ENCODE results near the gene PPY.
"Not testable (repeated sequence)": the region's sequence is repeated elsewhere in the genome, so short reads cannot be mapped to it uniquely, and the experiment has no call there.

PPY gene

DNA sequence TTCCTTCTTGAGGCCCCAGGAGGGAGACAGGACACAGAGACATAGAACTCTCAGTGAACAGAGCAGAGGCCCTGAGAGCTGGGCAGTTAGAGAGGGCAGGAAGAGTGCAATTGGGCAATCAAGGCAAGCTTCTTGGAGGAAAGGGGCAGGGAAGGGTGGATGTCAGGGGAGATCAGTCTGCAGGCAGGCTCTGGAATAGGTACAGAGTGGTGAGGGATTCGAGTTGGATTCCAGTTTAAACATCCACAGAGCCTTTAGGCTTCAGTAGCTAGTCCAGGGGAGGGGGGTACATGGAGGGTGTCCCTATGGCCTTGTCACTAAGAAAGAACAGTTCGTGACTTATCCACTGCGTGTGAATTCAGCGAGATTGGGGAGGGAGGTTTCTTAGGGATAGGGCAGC is 9.5 kb upstream of the PPY start:
- DNase-seq (ENCODE audit: low read depth): no peak
- TF ChIP-seq, protein P1, sequence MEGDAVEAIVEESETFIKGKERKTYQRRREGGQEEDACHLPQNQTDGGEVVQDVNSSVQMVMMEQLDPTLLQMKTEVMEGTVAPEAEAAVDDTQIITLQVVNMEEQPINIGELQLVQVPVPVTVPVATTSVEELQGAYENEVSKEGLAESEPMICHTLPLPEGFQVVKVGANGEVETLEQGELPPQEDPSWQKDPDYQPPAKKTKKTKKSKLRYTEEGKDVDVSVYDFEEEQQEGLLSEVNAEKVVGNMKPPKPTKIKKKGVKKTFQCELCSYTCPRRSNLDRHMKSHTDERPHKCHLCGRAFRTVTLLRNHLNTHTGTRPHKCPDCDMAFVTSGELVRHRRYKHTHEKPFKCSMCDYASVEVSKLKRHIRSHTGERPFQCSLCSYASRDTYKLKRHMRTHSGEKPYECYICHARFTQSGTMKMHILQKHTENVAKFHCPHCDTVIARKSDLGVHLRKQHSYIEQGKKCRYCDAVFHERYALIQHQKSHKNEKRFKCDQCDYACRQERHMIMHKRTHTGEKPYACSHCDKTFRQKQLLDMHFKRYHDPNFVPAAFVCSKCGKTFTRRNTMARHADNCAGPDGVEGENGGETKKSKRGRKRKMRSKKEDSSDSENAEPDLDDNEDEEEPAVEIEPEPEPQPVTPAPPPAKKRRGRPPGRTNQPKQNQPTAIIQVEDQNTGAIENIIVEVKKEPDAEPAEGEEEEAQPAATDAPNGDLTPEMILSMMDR (conservative IDR thresholded peaks at IDR 0.05; ENCODE audit: low read length): no peak
- H3K4me3 ChIP-seq (ENCODE audit: low read length): no peak overlapping the region

DNA sequence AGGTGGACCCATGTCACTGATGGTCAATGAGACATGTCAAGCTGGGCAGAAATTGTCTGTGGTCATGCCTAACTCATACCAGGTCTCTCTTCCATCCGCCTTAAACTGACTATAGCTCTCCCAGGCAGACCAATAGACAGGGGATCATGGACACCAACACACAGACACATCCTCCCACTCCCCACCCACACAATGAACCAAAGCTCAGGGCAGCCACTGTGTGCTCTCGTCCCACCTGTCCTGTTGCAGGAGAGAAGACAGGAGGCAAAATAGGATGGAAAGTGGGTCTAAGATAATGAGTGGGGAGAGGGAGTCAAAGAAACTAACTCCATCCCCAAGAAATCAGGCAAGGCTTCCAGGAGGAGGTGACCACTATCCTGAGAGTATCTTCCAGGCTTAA is 8.3 kb upstream of the PPY start:
- DNase-seq (ENCODE audit: low read depth): no peak
- H3K4me3 ChIP-seq (ENCODE audit: low read length): no peak overlapping the region
- TF ChIP-seq, protein P1 (conservative IDR thresholded peaks at IDR 0.05; ENCODE audit: low read length): no peak

DNA sequence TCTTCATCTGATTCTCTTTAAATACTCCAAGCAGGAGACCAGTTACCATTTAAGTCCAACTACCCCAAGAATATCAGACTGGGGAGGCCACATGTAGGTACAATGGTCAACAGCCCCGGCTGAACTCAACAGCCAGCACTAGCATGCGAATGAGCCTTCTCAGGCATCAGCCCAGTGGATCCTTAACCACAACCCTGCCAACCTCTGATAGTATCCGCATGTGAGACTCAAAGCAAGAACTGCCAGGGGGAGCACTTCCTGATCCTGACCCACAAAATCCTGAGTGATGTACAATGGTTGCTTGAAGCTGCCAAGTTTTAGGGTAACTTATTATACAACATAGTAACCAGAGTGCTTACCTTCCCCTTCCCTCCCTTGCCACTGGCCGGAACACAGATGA is 7.5 kb upstream of the PPY start:
- DNase-seq (ENCODE audit: low read depth): peak; percentile 29
- no peak overlapping the region for H3K4me3 ChIP-seq (ENCODE audit: low read length)
- TF ChIP-seq, protein P1 (conservative IDR thresholded peaks at IDR 0.05; ENCODE audit: low read length): peak; percentile 20

DNA sequence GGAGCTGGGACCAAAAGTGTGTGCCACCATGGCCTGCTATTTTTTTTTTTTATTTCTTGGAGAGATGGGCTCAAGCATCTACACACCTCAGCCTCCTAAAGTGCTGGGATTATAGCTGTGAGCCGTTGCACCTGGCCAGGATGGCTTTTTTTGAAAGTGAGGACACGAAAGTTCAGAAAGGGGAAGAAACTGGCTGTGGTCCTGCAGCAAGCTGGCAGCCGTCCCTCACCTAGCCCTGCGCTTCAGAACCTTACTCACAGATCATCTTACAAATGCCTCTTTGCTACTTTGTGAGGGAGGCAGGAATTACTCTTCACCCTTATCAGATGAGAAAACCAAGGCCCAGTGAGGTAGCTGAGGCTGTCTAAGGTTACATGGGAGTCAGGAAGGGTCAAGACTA is 4.5 kb upstream of the PPY start:
- no peak for DNase-seq (ENCODE audit: low read depth)
- TF ChIP-seq, protein P1 (conservative IDR thresholded peaks at IDR 0.05; ENCODE audit: low read length): no peak
- H3K4me3 ChIP-seq (ENCODE audit: low read length): no peak overlapping the region

DNA sequence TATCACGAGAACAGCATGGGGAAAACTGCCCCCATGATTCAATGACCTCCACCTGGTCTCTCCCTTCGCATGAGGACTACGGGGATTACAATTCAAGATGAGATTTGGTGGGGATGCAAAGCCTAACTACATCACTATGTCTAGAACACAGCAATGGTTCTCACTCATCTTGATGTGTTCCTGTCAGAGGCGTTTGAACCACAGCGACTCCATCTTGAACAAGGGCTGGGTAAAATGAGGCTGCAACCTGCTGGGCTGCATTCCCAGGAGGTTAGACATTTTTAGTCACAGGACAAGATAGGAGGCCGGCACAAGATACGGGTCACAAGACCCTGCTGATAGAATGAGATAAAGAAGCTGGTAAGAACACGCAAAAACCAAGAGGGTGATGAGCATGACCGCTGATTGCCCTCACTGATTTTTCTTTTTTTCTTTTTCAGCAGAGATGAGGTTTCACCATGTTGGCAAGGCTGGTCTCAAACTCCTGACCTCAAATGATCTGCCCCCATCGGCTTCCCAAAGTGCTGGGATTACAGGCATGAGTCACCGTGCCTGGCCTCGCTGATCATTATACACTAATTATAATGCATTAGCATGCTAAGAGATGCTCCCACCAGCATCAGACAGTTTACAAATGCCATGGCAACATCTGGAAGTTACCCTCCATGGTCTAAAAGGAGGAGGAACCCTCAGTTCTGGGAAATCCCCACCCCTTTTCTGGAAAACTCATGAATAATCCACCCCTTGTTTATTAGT is 3.0 kb upstream of the PPY start:
- H3K4me3 ChIP-seq (ENCODE audit: low read length): no peak overlapping the region
- DNase-seq (ENCODE audit: low read depth): peak; percentile 48
- TF ChIP-seq, protein P1 (conservative IDR thresholded peaks at IDR 0.05; ENCODE audit: low read length): no peak

DNA sequence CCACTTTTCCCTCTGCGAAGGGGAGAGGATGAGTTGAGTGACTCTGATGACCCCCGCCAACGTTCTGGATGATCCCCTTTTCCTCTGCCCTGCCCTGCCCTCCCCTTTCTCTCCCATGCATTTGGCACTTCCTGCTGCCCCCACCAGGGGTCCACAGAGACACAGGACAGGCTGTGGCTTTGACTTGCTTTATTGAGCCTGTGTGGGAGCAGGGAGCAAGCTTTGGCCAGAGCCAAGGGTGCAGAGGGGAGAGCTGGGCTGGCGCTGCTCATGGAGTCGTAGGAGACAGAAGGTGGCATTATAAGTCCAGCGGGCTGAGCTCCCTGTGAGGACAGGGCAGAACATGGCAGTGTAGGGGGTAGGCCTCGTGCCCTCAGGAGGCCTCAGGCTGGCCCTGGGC is 1.6 kb downstream of the PPY start:
- no peak overlapping the region for H3K4me3 ChIP-seq (ENCODE audit: low read length)
- peak; percentile 25 for DNase-seq (ENCODE audit: low read depth)
- TF ChIP-seq, protein P1 (conservative IDR thresholded peaks at IDR 0.05; ENCODE audit: low read length): peak; percentile 64

DNA sequence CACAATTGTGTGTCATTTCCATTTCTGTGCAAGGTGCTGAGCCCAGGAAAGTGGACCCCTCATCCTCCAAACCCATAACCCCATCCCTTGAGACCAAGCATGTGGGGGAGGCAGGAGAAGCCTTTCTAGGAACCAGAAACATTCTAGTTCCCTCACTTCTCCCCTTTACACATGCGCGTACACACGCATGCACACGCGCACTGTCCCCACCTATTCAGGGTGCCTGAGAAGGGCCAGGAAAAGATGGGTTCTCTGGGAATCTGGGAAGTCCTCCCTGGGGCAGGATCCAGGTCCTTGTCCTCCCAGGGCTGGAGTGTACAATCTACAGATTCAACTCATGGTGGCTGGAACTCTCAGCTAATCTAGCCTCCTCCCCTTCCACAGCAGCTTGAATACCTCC is 2.4 kb downstream of the PPY start:
- TF ChIP-seq, protein P1 (conservative IDR thresholded peaks at IDR 0.05; ENCODE audit: low read length): no peak
- DNase-seq (ENCODE audit: low read depth): no peak
- H3K4me3 ChIP-seq (ENCODE audit: low read length): no peak overlapping the region

DNA sequence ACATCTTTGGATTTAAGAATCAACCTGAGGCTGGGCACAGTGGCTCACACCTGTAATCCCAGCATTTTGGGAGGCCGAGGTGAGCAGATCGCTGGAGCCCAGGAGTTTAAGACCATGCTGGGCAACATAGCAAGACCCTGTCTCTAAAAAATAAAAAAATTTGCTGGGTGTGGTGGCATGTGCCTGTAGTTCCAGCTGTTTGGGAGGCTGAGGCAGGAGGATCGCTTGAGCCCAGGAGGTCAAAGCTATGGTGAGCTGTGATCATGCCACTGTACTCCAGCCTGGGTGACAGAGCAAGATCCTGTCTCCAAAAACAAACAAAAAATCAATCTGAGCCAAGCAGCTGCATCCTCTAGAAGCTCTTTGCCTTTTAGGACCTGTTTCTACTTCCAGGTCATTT is 2.8 kb downstream of the PPY start:
- DNase-seq (ENCODE audit: low read depth); H3K4me3 ChIP-seq (ENCODE audit: low read length): not testable (repeated sequence)

Data from AG10803 (cell line).